OCI-LY3 (cell line): ENCODE results near the gene RALY.

Experiments used
- H2AFZ ChIP-seq: fragments of 200-600, 300-600 bp; shearing (Covaris generic); 2 replicates; pipeline ENCODE4 v1.6.0; 2014; ENCODE audit warnings: antibody characterized with exemption, low read depth, low read length
- H3K27ac ChIP-seq: fragments of 200-600, 300-600 bp; sonication (generic); 2 replicates; pipeline ENCODE4 v1.5.1; 2014; ENCODE audit warnings: mild to moderate bottlenecking, low read length, moderate library complexity, mixed read lengths
- H3K27me3 ChIP-seq: fragments of 200-600, 300-600 bp; sonication (generic); 2 replicates; pipeline ENCODE4 v1.6.1; 2014; ENCODE audit warnings: low read depth, low read length, mixed read lengths
- H3K36me3 ChIP-seq: fragments of 200-600, 300-600 bp; sonication (generic); replicated peaks from 2 replicates; pipeline ENCODE3; 2014; ENCODE audit warnings: low read depth, low read length, mixed read lengths
- H3K4me1 ChIP-seq: fragments of 300-600, 200-600 bp; sonication (generic); 2 replicates; pipeline ENCODE4 v1.6.1; 2014; ENCODE audit warnings: low read length, mixed read lengths
- H3K4me2 ChIP-seq: fragments of 200-600, 300-600 bp; sonication (generic); 2 replicates; pipeline ENCODE4 v1.6.1; 2014; ENCODE audit warnings: low read length, mixed read lengths
- H3K4me3 ChIP-seq: fragments of 300-600, 200-600 bp; sonication (generic); 2 replicates; pipeline ENCODE4 v1.5.1; 2014; ENCODE audit warnings: antibody characterized with exemption, mild to moderate bottlenecking, low read length, moderate library complexity
- H3K79me2 ChIP-seq: fragments of 300-600, 200-600 bp; shearing (Covaris generic); 2 replicates; pipeline ENCODE4 v1.6.1; 2014; ENCODE audit warnings: mild to moderate bottlenecking, low read length, mixed read lengths
- H3K9ac ChIP-seq: fragments of 300-600, 200-600 bp; shearing (Covaris generic); 2 replicates; pipeline ENCODE4 v1.6.0; 2014; ENCODE audit warnings: mild to moderate bottlenecking, low read length, moderate library complexity
- H3K9me3 ChIP-seq: fragments of 200-600, 300-600 bp; shearing (Covaris generic); 2 replicates; pipeline ENCODE4 v1.6.1; 2014; ENCODE audit warnings: low read length, mixed read lengths; ENCODE audit not compliant: insufficient read depth
- H4K20me1 ChIP-seq: fragments of 200-600, 300-600 bp; sonication (generic); 2 replicates; pipeline ENCODE4 v1.6.1; 2016; ENCODE audit warnings: low read length, mixed read lengths; ENCODE audit not compliant: insufficient read depth
- EZH2phosphoT487 ChIP-seq: fragments of 200-600 bp; shearing (Covaris generic); IDR thresholded peaks from 2 replicates; pipeline ENCODE4 v1.6.1; 2018; ENCODE audit warnings: antibody characterized with exemption, mixed run types, low read depth
- TF ChIP-seq, protein P1 (sequence below): fragments of 200-600, 300-600 bp; sonication (generic); IDR thresholded peaks from 2 replicates; pipeline ENCODE4 v1.5.1; 2014; ENCODE audit warnings: antibody characterized with exemption, low read length, low read depth

Gene RALY

GRCh38 chr20:34072778-34073177 lies 79.1 kb downstream of the RALY start:
- peaks cover 13% of the 10 kb centered on the region for H3K36me3 ChIP-seq
- peaks cover 31% of the 10 kb centered on the region for H4K20me1 ChIP-seq
- no peak overlapping the region for H3K9ac ChIP-seq
- no peak overlapping the region for H3K27ac ChIP-seq
- H3K9me3 ChIP-seq = no peaks in the 10 kb centered on the region
- H2AFZ ChIP-seq = no peak overlapping the region
- H3K4me3 ChIP-seq = no peak overlapping the region
- TF ChIP-seq, protein P1, sequence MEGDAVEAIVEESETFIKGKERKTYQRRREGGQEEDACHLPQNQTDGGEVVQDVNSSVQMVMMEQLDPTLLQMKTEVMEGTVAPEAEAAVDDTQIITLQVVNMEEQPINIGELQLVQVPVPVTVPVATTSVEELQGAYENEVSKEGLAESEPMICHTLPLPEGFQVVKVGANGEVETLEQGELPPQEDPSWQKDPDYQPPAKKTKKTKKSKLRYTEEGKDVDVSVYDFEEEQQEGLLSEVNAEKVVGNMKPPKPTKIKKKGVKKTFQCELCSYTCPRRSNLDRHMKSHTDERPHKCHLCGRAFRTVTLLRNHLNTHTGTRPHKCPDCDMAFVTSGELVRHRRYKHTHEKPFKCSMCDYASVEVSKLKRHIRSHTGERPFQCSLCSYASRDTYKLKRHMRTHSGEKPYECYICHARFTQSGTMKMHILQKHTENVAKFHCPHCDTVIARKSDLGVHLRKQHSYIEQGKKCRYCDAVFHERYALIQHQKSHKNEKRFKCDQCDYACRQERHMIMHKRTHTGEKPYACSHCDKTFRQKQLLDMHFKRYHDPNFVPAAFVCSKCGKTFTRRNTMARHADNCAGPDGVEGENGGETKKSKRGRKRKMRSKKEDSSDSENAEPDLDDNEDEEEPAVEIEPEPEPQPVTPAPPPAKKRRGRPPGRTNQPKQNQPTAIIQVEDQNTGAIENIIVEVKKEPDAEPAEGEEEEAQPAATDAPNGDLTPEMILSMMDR = no peak
- no peak for TF ChIP-seq EZH2phosphoT487
- H3K79me2 ChIP-seq = peaks cover 26% of the 10 kb centered on the region
- H3K27me3 ChIP-seq = no peaks in the 10 kb centered on the region
- no peak overlapping the region for H3K4me2 ChIP-seq
- H3K4me1 ChIP-seq = 0 out of 2 replicates have a peak, but pooled peaks cover 5% of the 10 kb centered on the region

GRCh38 chr20:34074101-34074760 lies 80.5 kb downstream of the RALY start:
- no peak overlapping the region for H3K4me2 ChIP-seq

DNA sequence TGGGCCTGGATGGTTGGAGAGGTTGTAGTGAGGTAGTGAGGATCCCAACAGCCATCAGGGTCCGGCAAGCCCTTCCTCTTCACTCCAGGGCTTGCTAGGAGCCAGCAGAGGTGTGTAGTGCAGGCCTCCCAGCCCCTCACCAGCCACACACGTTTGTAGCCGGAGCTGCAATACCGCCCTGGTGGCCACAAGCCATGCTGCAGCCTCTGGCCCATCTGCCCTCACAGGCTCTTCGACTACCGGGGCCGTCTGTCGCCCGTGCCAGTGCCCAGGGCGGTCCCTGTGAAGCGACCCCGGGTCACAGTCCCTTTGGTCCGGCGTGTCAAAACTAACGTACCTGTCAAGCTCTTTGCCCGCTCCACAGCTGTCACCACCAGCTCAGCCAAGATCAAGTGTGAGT lies 81.9 kb downstream of the RALY start:
- peaks cover 14% of the 10 kb centered on the region for H4K20me1 ChIP-seq
- peaks cover 24% of the 10 kb centered on the region for H3K36me3 ChIP-seq
- no peak overlapping the region for H3K4me2 ChIP-seq
- no peak for TF ChIP-seq EZH2phosphoT487
- TF ChIP-seq, protein P1 = no peak
- H3K27ac ChIP-seq = no peak overlapping the region
- H3K79me2 ChIP-seq = peaks cover 19% of the 10 kb centered on the region
- no peak overlapping the region for H3K4me3 ChIP-seq
- no peaks in the 10 kb centered on the region for H3K27me3 ChIP-seq
- H3K9ac ChIP-seq = no peak overlapping the region
- no peaks in the 10 kb centered on the region for H3K9me3 ChIP-seq
- H2AFZ ChIP-seq = no peak overlapping the region
- H3K4me1 ChIP-seq = 0 out of 2 replicates have a peak, but pooled peaks cover 5% of the 10 kb centered on the region

More at GRCh38 chr20:34074101-34074760, 80.5 kb downstream of the RALY start:
- 0 out of 2 replicates have a peak, but pooled peaks cover 5% of the 10 kb centered on the region for H3K4me1 ChIP-seq
- H3K36me3 ChIP-seq = peaks cover 18% of the 10 kb centered on the region
- no peaks in the 10 kb centered on the region for H3K27me3 ChIP-seq
- no peak for TF ChIP-seq EZH2phosphoT487
- TF ChIP-seq, protein P1 = no peak
- no peaks in the 10 kb centered on the region for H3K9me3 ChIP-seq
- H3K79me2 ChIP-seq = peaks cover 21% of the 10 kb centered on the region
- H3K9ac ChIP-seq = no peak overlapping the region
- H2AFZ ChIP-seq = no peak overlapping the region
- no peak overlapping the region for H3K4me3 ChIP-seq
- peaks cover 20% of the 10 kb centered on the region for H4K20me1 ChIP-seq
- H3K27ac ChIP-seq = no peak overlapping the region

GRCh38 chr20:34076952-34077351 lies 83.2 kb downstream of the RALY start:
- H3K27me3 ChIP-seq = no peaks in the 10 kb centered on the region
- H3K79me2 ChIP-seq = peaks cover 13% of the 10 kb centered on the region
- no peak overlapping the region for H3K4me3 ChIP-seq
- H4K20me1 ChIP-seq = peaks cover 14% of the 10 kb centered on the region
- H3K27ac ChIP-seq = no peak overlapping the region
- no peak for TF ChIP-seq EZH2phosphoT487
- H2AFZ ChIP-seq = no peak overlapping the region
- no peak overlapping the region for H3K4me2 ChIP-seq
- 0 out of 2 replicates have a peak, but pooled peaks cover 5% of the 10 kb centered on the region for H3K4me1 ChIP-seq
- H3K36me3 ChIP-seq = peaks cover 24% of the 10 kb centered on the region
- H3K9me3 ChIP-seq = no peaks in the 10 kb centered on the region
- H3K9ac ChIP-seq = no peak overlapping the region
